GM12874 (cell line): ENCODE data around the gene TMEM183A.

Experiments
- TF ChIP-seq, protein P1 (sequence below): IDR thresholded peaks from 2 replicates; pipeline ENCODE4 v1.5.1; 2011; ENCODE audit warnings: low read depth, mild to moderate bottlenecking, control low read depth, low read length, moderate library complexity; ENCODE audit not compliant: insufficient read depth

TMEM183A gene

DNA sequence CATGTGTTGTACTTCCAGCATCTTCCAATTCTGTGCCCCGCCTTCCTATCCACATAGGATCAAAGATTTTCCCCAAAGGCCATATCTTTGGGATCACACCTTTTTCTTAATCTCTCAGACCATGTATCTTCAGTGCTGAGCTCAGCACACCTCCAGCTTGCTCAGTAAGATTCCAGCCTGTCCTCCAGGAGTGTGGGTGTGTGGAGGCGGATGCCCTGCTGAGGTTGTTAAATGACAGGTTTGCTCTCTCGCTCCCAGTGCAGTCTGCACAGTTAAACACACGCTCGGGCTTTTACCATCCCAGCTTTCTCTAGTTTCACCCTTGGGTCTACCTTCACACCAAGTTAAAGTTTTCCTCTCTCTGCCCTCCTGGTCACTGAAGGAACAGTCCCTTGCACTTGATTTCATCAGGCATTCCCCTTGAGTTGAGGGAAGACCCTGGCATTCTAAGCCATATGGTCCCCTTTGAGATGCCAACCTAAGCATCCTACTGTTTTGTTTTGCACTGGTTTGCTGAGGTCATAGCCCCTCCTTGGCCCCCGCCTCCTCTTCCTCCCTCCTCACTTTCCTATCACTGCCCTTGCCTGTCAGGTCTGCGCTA, 64.9 kb downstream of the TMEM183A start:
- TF ChIP-seq, protein P1, sequence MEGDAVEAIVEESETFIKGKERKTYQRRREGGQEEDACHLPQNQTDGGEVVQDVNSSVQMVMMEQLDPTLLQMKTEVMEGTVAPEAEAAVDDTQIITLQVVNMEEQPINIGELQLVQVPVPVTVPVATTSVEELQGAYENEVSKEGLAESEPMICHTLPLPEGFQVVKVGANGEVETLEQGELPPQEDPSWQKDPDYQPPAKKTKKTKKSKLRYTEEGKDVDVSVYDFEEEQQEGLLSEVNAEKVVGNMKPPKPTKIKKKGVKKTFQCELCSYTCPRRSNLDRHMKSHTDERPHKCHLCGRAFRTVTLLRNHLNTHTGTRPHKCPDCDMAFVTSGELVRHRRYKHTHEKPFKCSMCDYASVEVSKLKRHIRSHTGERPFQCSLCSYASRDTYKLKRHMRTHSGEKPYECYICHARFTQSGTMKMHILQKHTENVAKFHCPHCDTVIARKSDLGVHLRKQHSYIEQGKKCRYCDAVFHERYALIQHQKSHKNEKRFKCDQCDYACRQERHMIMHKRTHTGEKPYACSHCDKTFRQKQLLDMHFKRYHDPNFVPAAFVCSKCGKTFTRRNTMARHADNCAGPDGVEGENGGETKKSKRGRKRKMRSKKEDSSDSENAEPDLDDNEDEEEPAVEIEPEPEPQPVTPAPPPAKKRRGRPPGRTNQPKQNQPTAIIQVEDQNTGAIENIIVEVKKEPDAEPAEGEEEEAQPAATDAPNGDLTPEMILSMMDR: no peak

DNA sequence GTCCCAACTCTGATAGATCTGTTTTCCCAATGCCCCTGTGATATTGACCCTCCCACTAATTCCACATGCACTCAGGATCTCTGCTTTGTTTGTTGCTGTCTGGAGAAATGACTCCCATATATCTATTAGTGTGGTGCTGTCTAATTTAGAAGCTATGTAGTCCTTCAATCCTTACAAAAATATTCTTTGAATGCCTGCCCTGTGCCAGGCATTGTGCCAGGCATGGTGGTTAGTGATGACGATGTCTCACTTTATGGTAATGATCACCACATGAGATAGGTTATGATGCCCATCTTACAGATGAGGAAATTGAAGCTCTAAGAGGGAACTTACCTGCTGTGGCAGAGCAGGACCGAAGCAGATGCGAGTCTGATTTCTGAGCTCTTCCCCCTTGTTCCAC, 65.7 kb downstream of the TMEM183A start:
- TF ChIP-seq, protein P1: no peak

DNA sequence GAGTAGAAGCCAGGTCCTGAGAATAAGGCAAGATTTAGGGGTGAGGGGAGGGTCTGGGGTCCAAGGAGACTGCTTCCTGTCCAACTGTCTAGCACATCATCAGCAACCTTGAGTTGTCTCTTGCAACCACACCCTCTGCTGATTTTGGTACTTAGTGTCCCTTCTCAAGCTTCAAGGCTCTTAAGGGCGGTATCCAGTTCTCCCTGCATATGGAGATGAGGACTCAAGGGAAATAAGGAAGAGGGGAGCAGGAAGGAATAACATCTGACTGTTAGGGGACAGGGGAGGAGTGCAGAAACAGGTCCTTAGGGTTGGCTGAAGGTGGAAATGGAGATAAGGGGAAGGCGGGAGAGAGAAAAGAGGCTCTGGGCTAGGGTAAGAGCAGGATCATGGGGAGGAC, 66.3 kb downstream of the TMEM183A start:
- TF ChIP-seq, protein P1: no peak
